H1 (cell line): ENCODE results near the gene SPN. TPM values are rescaled to one million over a fixed set of nuclear protein-coding genes. Genes with fewer than 3 reads are reported as not detected.
A peak's percentile ranks its signal among the peaks of the same experiment; 100 is the strongest.
"Not testable (repeated sequence)": the region's sequence is repeated elsewhere in the genome, so short reads cannot be mapped to it uniquely, and the experiment has no call there.

Experiments used
- CTCF ChIA-PET: fragments of 300-600 bp; sonication (Branson Sonifier 250); formaldehyde crosslinking; loops from one replicate; lab custom pipeline; 2021; ENCODE audit not compliant: partially characterized antibody; lab: Charles Lee
- POLR2A ChIA-PET: fragments of 300-600 bp; sonication (Branson Sonifier 250); formaldehyde crosslinking; loops from one replicate; lab custom pipeline; 2021; ENCODE audit warnings: inconsistent platforms; ENCODE audit not compliant: partially characterized antibody; lab: Charles Lee
- DNase-seq, 2 experiments: peaks; one replicate each; pipeline versions ENCODE4 v3.0.0 to v3.0.0-alpha.2; 2010 to 2022; ENCODE audit warnings: low spot score in 2 of 2, low read depth in 1 of 2, mixed read lengths in 1 of 2
- FAIRE-seq: peaks from 2 replicates; lab custom pipeline; 2011; peaks lifted over from hg19 to GRCh38; lab: Jason Lieb, UNC
- H2AFZ ChIP-seq: 2 replicates; pipeline ENCODE4 v1.8.1; 2012; ENCODE audit warnings: low read length, inconsistent platforms
- H2AK5ac ChIP-seq: 2 replicates; pipeline ENCODE4 v1.6.1; 2013; ENCODE audit warnings: low read depth, low read length
- H2BK120ac ChIP-seq: replicated peaks from 2 replicates; pipeline ENCODE3; 2013; ENCODE audit warnings: low read depth, low read length, inconsistent platforms
- H2BK12ac ChIP-seq: 2 replicates; pipeline ENCODE4 v1.6.1; 2013; ENCODE audit warnings: low read depth, low read length
- H2BK15ac ChIP-seq: 2 replicates; pipeline ENCODE4 v1.6.1; 2013; ENCODE audit warnings: low read length
- H2BK20ac ChIP-seq: 2 replicates; pipeline ENCODE4 v1.6.1; 2013; ENCODE audit warnings: low read length
- H2BK5ac ChIP-seq: 2 replicates; pipeline ENCODE4 v1.6.1; 2013; ENCODE audit warnings: low read depth, low read length
- H3K14ac ChIP-seq: 2 replicates; pipeline ENCODE4 v1.6.1; 2013; ENCODE audit warnings: inconsistent platforms; ENCODE audit not compliant: insufficient read length
- H3K18ac ChIP-seq: 2 replicates; pipeline ENCODE4 v1.6.1; 2013; ENCODE audit warnings: low read length; ENCODE audit errors: extremely low read depth
- H3K23ac ChIP-seq: 2 replicates; pipeline ENCODE4 v1.6.1; 2013; ENCODE audit warnings: inconsistent platforms; ENCODE audit not compliant: insufficient read length
- H3K23me2 ChIP-seq: 2 replicates; pipeline ENCODE4 v1.6.1; 2013; ENCODE audit warnings: low read depth, low read length
- H3K27ac ChIP-seq: 2 replicates; pipeline ENCODE4 v1.6.1; 2011; ENCODE audit warnings: low read depth, low read length, inconsistent platforms
- H3K27me3 ChIP-seq, 4 experiments: replicated peaks in 1 of 4; 1 replicate in 1 of 4; 2 replicates in 3 of 4; pipeline versions ENCODE4 v1.6.1 to v1.8.1; 2011 to 2013; ENCODE audit warnings: low read length in 3 of 4, mild to moderate bottlenecking in 3 of 4, inconsistent platforms in 2 of 4, mixed read lengths in 2 of 4, moderate library complexity in 1 of 4; ENCODE audit not compliant: control insufficient read depth in 3 of 4, insufficient read depth in 3 of 4; ENCODE audit errors: extremely low read depth in 1 of 4
- H3K36me3 ChIP-seq, 4 experiments: 2 replicates each; pipeline versions ENCODE4 v1.6.1 to v1.8.1; 2011 to 2013; ENCODE audit warnings: mild to moderate bottlenecking in 4 of 4, low read length in 3 of 4, moderate library complexity in 2 of 4, control low read depth in 1 of 4, inconsistent platforms in 1 of 4; ENCODE audit not compliant: insufficient read depth in 4 of 4, control insufficient read depth in 2 of 4
- H3K4ac ChIP-seq: replicated peaks from 2 replicates; pipeline ENCODE3; 2013; ENCODE audit warnings: low read length, low read depth, mixed read lengths, inconsistent platforms; ENCODE audit not compliant: insufficient read length
- H3K4me1 ChIP-seq, 4 experiments: replicated peaks in 1 of 4; 1 replicate in 1 of 4; 2 replicates in 3 of 4; pipeline versions ENCODE4 v1.6.1 to v1.8.1; 2011 to 2013; ENCODE audit warnings: low read length in 3 of 4, inconsistent platforms in 2 of 4, mixed read lengths in 1 of 4; ENCODE audit not compliant: insufficient read depth in 4 of 4, control insufficient read depth in 3 of 4
- H3K4me2 ChIP-seq, 2 experiments: 2 replicates each; pipeline versions ENCODE4 v1.6.1 to v1.8.1; 2011 to 2013; ENCODE audit warnings: low read depth in 2 of 2, low read length in 2 of 2, control low read depth in 1 of 2, inconsistent platforms in 1 of 2, mild to moderate bottlenecking in 1 of 2; ENCODE audit not compliant: insufficient read depth in 1 of 2
- H3K4me3 ChIP-seq, 4 experiments: fragments of 200-600, 300-600 bp in 1 of 4; sonication (generic), shearing (Covaris generic), sonication (Bioruptor Twin) in 1 of 4; 2 replicates each; pipeline versions ENCODE4 v1.5.1 to v1.8.1; 2011 to 2016; ENCODE audit warnings: low read length in 4 of 4, low read depth in 3 of 4, control low read depth in 2 of 4, inconsistent platforms in 2 of 4, mild to moderate bottlenecking in 2 of 4, mixed read lengths in 1 of 4, moderate library complexity in 1 of 4; ENCODE audit not compliant: insufficient read depth in 2 of 4; ENCODE audit errors: extremely low read depth in 1 of 4
- H3K56ac ChIP-seq: replicated peaks from 2 replicates; pipeline ENCODE3; 2013; ENCODE audit warnings: low read depth, mild to moderate bottlenecking, mixed read lengths, low read length, inconsistent platforms; ENCODE audit not compliant: insufficient read length
- H3K79me1 ChIP-seq: 2 replicates; pipeline ENCODE4 v1.6.1; 2013; ENCODE audit warnings: low read depth, low read length, control low read depth
- H3K79me2 ChIP-seq, 2 experiments: 2 replicates each; pipeline versions ENCODE4 v1.6.1 to v1.8.1; 2012 to 2013; ENCODE audit warnings: low read length in 2 of 2, mild to moderate bottlenecking in 2 of 2, inconsistent platforms in 1 of 2; ENCODE audit not compliant: insufficient read depth in 2 of 2, control insufficient read depth in 1 of 2
- H3K9ac ChIP-seq, 4 experiments: replicated peaks in 1 of 4; 1 replicate in 1 of 4; 2 replicates in 3 of 4; pipeline versions ENCODE4 v1.6.1 to v1.8.1; 2011 to 2013; ENCODE audit warnings: low read depth in 3 of 4, low read length in 3 of 4, control low read depth in 2 of 4, mild to moderate bottlenecking in 2 of 4, moderate library complexity in 2 of 4, inconsistent platforms in 1 of 4; ENCODE audit errors: extremely low read depth in 1 of 4
- H3K9me3 ChIP-seq, 2 experiments: 2 replicates each; pipeline versions ENCODE4 v1.6.1 to v1.8.1; 2012 to 2013; ENCODE audit warnings: mild to moderate bottlenecking in 2 of 2, moderate library complexity in 2 of 2, control low read depth in 1 of 2, inconsistent platforms in 1 of 2, low read depth in 1 of 2, low read length in 1 of 2, mixed read lengths in 1 of 2; ENCODE audit not compliant: insufficient read depth in 2 of 2
- H4K20me1 ChIP-seq, 2 experiments: replicated peaks in 1 of 2; 2 replicates each; pipeline versions ENCODE3 to v1.8.1; 2011 to 2013; ENCODE audit warnings: inconsistent platforms in 2 of 2, low read length in 2 of 2, mild to moderate bottlenecking in 1 of 2; ENCODE audit not compliant: insufficient read depth in 2 of 2, control insufficient read depth in 1 of 2
- H4K5ac ChIP-seq: 2 replicates; pipeline ENCODE4 v1.6.1; 2013; ENCODE audit warnings: low read length, low read depth, mixed read lengths, inconsistent platforms; ENCODE audit not compliant: insufficient read length
- H4K8ac ChIP-seq: 2 replicates; pipeline ENCODE4 v1.8.0; 2013; ENCODE audit warnings: mild to moderate bottlenecking, moderate library complexity, low read length, inconsistent platforms; ENCODE audit not compliant: insufficient read depth; ENCODE audit errors: extremely low read depth
- H4K91ac ChIP-seq: replicated peaks from 2 replicates; pipeline ENCODE3; 2013; ENCODE audit warnings: low read length, mixed read lengths, inconsistent platforms; ENCODE audit not compliant: insufficient read length
- CREB1 ChIP-seq: IDR thresholded peaks from 2 replicates; pipeline ENCODE4 v1.6.1; 2012; ENCODE audit warnings: inconsistent platforms
- EP300 ChIP-seq, 2 experiments: IDR thresholded peaks; 1 replicate in 1 of 2; 2 replicates in 1 of 2; pipeline ENCODE4 v1.6.1; 2011 to 2012; ENCODE audit warnings: low read depth in 2 of 2, low read length in 2 of 2, mild to moderate bottlenecking in 2 of 2, borderline replicate concordance in 1 of 2, inconsistent platforms in 1 of 2, moderate library complexity in 1 of 2
- HDAC2 ChIP-seq, 2 experiments: fragments of 300-600 bp in 1 of 2; sonication (generic) in 1 of 2; IDR thresholded peaks; 2 replicates each; pipeline ENCODE4 v1.6.1; 2011 to 2012; ENCODE audit warnings: low read depth in 2 of 2, low read length in 2 of 2, mild to moderate bottlenecking in 2 of 2, moderate library complexity in 2 of 2, borderline replicate concordance in 1 of 2, inconsistent platforms in 1 of 2
- MAX ChIP-seq: IDR thresholded peaks from 2 replicates; pipeline ENCODE4 v1.6.1; 2012; ENCODE audit warnings: inconsistent platforms
- NANOG ChIP-seq: IDR thresholded peaks from 2 replicates; pipeline ENCODE4 v1.6.1; 2011; ENCODE audit warnings: low read length, low read depth, mild to moderate bottlenecking, inconsistent platforms; ENCODE audit not compliant: insufficient read depth, poor library complexity, severe bottlenecking
- SIN3A ChIP-seq, 2 experiments: IDR thresholded peaks in 1 of 2; conservative IDR thresholded peaks in 1 of 2; 2 replicates each; pipeline ENCODE4 v1.6.1; 2011 to 2012; ENCODE audit warnings: low read length in 2 of 2, improper control_type of control experiment in 1 of 2, low read depth in 1 of 2, mild to moderate bottlenecking in 1 of 2
- TAF1 ChIP-seq: IDR thresholded peaks from 2 replicates; pipeline ENCODE4 v1.6.1; 2011; ENCODE audit warnings: mild to moderate bottlenecking, low read depth, low read length
- TCF12 ChIP-seq: IDR thresholded peaks from 2 replicates; pipeline ENCODE4 v1.6.1; 2011; ENCODE audit warnings: low read depth, mild to moderate bottlenecking, low read length
- TEAD4 ChIP-seq: IDR thresholded peaks from 2 replicates; pipeline ENCODE4 v1.6.1; 2012; ENCODE audit warnings: low read depth, low read length, inconsistent platforms, mixed read lengths
- WGBS, 2 experiments: shearing (Covaris generic) in 1 of 2; methylation state at CpG; one replicate each; pipeline versions ENCODE4 v1.1.6 to v1.1.7; 2013 to 2015; ENCODE audit warnings: low lambda C conversion rate in 2 of 2, mixed read lengths in 2 of 2, inconsistent platforms in 1 of 2, low coverage in 1 of 2, missing lambda C conversion rate in 1 of 2; ENCODE audit not compliant: insufficient replicate concordance in 2 of 2, insufficient coverage in 1 of 2, insufficient read length in 1 of 2; ENCODE audit errors: extremely low coverage in 1 of 2, missing lambda C conversion rate in 1 of 2; 5-methylcytosine and 5-hydroxymethylcytosine counted together
- polyA plus RNA-seq, 7 experiments: library from polyadenylated mRNA; depleted of rRNA in 3 of 7; stranded (reverse) in 5 of 7; unstranded in 2 of 7; fragments of >200 nt in 5 of 7; fragments of 200-250 nt in 2 of 7; gene quantifications; 1 replicate in 5 of 7; 2 replicates in 1 of 7; 4 replicates in 1 of 7; pipeline versions ENCODE4 v1.2.1 to v1.2.3, GENCODE V29; 2011 to 2013; ENCODE audit warnings: missing spikeins in 2 of 7, mixed read lengths in 2 of 7
- total RNA-seq: library from RNA; stranded (reverse); fragmentation: NEBNext Ultra II Directional; extraction: Animal tissue kit (Norgen Biotek cat#: 25700); gene quantifications from 2 replicates; pipeline ENCODE4 v1.2.1, GENCODE V29; 2021

The SPN gene
- total and polyA plus RNA-seq, 2 of the 8 experiments (the other 6 are each of a cell fraction or from before 2014, with no cell fraction given) = 1.5 to 1.8 TPM

DNA sequence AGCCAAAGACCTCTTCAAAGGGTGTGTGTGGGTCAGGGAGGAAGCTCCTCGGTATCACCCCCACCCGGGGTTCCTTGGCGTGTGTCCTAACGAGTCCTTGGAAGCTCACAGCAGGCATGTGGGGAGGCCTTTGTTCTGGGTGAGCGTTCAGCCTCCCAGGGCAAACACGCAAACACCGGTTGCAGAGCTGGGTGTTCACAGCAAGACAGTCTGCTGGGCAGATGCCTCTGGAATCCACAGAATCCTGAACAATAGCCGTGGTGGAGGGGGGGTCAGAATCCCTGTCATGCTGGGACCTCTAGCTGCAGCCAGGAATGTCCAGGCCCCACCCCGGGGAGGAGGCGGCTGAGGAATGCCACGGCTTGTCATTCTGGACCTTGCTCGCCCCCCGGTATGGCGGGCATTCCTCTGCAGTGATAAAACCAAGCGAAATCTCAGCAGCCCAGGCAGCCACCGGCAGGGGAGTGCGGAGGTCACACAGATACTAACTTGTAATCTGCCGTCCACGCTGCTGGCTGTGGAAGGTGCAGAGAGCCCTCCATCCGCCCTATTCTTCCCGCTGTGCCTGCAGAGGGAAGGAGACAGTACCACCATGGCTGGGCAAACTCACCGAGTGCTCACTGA lies 48.2 kb upstream of the SPN start:
- peaks cover 0 to 23% of the 10 kb centered on the region in 2 experiments; a peak in 2 of 4 replicates for H3K79me2 ChIP-seq
- H3K27ac ChIP-seq, H3K14ac ChIP-seq, H2AFZ ChIP-seq, H4K8ac ChIP-seq, H4K20me1 ChIP-seq, CTCF ChIA-PET, H3K23ac ChIP-seq, H2BK15ac ChIP-seq, H3K36me3 ChIP-seq, H3K23me2 ChIP-seq, H4K5ac ChIP-seq, H3K27me3 ChIP-seq, FAIRE-seq, H3K4ac ChIP-seq, H3K79me1 ChIP-seq, H3K9me3 ChIP-seq, H3K18ac ChIP-seq, H2BK20ac ChIP-seq, H2AK5ac ChIP-seq, H3K56ac ChIP-seq, H2BK5ac ChIP-seq, H3K4me1 ChIP-seq, H2BK120ac ChIP-seq, H4K91ac ChIP-seq: not testable (repeated sequence)
- H3K4me2 ChIP-seq = peak overlapping the region; percentile 19 to 53; a peak in 3 of 4 replicates
- H2BK12ac ChIP-seq = peak overlapping the region; percentile 39
- H3K9ac ChIP-seq = peak overlapping the region in 1 of 4 experiments; percentile 28; a peak in 1 of 7 replicates
- DNase-seq = peak; percentile 80 to 82
- 0 out of 4 replicates have a peak, but pooled peaks of 1 of the 2 experiments have one; percentile 56 for TF ChIP-seq HDAC2 (IDR thresholded peaks at IDR 0.05; ENCODE audit: borderline replicate concordance in 1 of 2, low read depth in 2 of 2, low read length in 2 of 2)
- peak; percentile 32; the same call in 1 of the 2 replicates for TF ChIP-seq MAX
- TF ChIP-seq SIN3A (conservative IDR thresholded peaks at IDR 0.05 in 1 of 2, IDR thresholded peaks at IDR 0.05 in 1 of 2; ENCODE audit: low read depth in 1 of 2, low read length in 2 of 2) = 0 out of 4 replicates have a peak, but pooled peaks of 1 of the 2 experiments have one; percentile 61
- 0 out of 2 replicates have a peak, but pooled peaks have one; percentile 36 for TF ChIP-seq TAF1
- 0 out of 2 replicates have a peak, but pooled peaks have one; percentile 42 for TF ChIP-seq TCF12
- TF ChIP-seq TEAD4 = peak; percentile 87
- peak; percentile 74 for TF ChIP-seq NANOG
- TF ChIP-seq CREB1 = 0 out of 2 replicates have a peak, but pooled peaks have one; percentile 7
- peak in 1 of 2 experiments; percentile 39; a peak in 1 of 3 replicates for TF ChIP-seq EP300 (IDR thresholded peaks at IDR 0.05; ENCODE audit: borderline replicate concordance in 1 of 2, low read depth in 2 of 2, low read length in 2 of 2)
- POLR2A ChIA-PET = interaction anchor here (3.9 kb wide), 1 partner anchor 64 kb away, joined by 26 read pairs; the partner anchor contains the start of gene QPRT
- peak overlapping the region in 1 of 4 experiments; percentile 45; a peak in 1 of 8 replicates for H3K4me3 ChIP-seq
- WGBS, 2 experiments = 7% methylated on average over 13 of the region's 22 CpGs; no CpG with 5 or more reads in 1 of the 2 experiments
